Activated CD4-positive, CD25-positive, alpha-beta regulatory T cell treated with anti-CD3 and anti-CD28 coated beads, Interleukin-2, amount 50 U/mL, for 72 hours (primary cell): ENCODE results near the gene TTI1.
"Not testable (repeated sequence)": the region's sequence is repeated elsewhere in the genome, so short reads cannot be mapped to it uniquely, and the experiment has no call there.

ENCODE experiments used
- DNase-seq: peaks from one replicate; pipeline ENCODE4 v3.0.0; 2021

Gene TTI1

DNA sequence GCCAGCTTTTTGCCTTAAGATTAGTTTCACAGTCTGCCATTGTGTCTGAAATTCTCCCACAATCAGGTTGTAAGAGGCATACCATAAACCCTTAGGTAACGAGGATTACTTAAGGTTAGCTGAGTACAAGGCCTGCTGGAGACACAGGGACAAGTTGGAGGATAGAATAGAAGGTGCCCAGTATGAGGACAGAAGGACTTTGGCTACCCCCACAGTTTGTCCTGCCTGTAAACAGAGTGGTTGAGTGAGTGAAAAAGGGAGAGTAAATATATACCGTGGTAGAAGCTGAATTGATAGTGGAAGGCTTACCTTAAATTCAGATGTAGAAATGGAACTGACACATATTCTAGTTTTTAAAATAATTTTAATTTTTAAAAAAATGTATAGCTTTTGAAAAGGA is 19.6 kb upstream of the TTI1 start:
- no peak for DNase-seq

DNA sequence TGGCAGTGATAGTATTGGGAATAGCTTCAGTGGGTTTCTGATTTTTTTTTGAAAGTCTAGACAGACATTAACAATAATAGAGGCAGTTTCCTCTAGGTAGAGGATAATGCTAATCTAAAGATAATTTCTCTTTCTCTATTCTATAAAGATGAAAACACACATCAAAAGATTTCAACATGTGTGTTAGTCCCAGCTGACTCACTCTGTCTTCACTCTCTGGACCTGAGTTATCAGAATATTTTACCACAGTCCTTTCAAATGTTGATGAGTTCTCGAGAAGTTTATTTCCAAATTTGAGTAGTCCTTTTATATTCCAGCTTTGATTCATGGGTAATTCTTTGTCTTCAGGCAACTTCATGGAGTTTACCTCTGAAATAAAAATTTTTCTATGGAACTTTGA is 17.4 kb upstream of the TTI1 start:
- DNase-seq, result no peak

DNA sequence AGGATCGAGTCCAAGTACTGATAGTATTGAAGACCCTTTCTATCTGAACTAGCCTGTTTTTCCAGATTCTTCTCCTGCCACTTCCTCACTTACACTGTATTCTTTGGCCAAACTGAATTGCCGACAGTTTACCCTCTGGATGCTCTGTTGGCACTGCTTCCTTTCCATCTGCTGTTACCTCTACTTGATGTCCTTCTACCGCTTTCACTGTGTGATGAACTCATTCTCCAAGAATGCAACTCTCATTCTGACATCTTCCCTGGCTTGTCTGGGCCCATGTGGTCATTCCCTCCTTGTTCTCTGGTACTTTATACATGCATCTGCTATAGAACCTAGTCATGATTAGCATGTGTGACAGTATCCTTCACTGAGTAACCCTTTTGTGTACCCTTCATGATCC is 16.5 kb upstream of the TTI1 start:
- DNase-seq, result no peak

DNA sequence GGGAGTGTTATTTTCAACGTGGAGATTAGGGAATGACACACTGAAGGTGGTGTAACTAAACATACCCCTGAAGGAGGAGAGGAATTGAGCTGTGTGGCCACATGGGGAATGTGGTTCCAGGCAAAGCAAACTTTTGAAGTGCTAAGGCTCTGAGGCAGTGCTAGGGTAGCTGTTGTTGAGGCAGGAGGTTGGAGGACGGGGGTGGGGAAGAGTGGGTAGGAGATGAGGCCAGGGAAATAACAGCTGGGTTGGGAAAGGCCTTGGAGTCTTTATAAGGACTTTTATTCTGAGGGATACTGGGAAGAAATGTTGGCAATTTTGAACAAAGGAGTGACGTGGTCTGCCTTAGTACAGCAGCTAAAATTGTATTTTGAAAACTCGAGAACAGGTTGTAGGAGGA is 13.3 kb upstream of the TTI1 start:
- DNase-seq, result no peak

DNA sequence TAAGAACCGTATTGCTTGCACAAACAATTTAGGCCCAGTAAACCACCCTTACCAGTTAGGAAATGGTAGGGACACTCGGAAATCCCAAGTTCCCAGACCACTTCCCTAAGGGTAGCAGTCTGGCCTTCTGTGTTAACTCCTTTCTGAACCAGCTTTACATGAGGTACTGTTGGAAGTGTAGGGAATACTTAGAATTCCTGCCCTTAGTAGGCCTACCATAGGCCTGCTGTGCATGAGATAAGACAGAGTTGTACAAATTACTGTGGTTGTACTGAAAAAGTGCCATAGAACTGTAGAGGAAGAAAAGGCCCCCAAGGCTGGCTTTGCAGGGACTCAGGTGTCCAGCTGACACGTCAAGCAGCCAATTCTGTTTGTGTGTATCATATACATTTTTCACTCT is 11.4 kb upstream of the TTI1 start:
- DNase-seq, result no peak

DNA sequence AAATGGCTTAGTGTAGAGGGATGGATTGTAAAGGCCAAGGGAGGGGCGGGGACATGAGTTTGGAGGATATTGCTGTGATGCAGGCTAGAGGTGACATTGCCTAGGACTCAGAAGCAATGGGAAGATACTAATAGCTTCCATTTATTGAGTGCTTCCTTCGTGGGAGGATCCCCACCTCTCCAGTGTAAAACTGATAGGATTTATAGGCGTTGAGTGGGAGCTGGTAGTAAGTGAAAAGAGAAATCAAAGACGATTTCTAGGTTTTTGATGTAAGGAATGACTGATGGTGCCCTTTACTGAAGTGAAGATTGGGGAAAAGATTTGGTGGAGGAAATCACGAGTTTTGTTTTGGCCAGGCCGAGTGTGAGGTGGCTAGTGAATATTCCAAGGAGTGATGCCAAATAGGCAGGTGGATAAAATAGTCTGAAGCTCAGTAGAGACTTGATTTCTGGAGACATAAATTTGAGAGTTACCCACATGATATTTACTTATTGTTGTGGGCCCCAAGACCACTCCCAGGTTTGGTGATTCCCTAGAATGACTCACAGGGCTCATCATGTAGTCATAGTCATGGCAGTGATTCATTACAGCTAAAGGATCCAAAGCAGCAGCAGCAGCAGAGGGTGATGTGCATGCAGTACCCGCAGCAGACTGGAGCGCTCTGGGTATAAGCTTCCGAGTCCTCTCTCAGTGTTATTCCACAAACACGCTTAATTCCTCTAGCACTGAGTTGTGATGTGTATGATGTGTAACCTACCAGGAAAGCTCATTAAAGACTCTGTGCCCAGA is 10.4 kb upstream of the TTI1 start:
- no peak for DNase-seq

DNA sequence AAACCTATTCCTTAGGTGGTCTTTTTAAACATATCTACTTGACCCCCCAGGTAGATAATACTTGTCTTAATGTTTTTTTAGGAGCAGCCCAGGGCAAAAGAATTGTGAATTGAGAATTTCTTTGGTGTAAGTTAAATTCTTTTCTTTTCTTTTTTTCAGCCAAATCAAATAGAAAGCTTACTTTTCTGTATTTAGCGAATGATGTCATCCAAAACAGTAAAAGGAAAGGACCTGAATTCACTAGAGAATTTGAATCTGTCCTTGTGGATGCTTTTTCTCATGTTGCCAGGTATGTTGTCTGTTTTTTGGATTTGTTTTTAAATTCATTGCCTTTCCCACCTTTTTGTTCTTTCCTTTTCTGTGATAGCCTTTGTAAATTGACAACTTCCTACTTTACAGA is 7.0 kb upstream of the TTI1 start:
- no peak for DNase-seq

DNA sequence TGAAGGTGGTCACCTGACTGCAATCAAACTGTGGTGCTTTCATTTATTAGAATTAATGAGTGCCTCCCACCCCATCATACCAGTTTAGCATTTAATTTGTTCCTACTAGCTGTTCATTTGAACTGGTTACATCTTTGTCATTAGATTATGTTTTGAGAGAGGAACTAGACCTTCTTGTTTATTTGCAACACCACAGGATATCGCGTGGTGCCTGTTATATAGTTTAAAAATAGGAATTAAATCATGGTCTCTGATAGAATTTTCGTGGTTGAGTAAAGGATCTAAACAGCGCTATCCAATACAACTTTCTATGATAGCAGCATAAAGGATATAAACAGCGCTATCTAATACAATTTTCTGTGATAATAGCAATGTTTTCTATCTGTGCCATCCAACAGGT is 3.1 kb upstream of the TTI1 start:
- no peak for DNase-seq

DNA sequence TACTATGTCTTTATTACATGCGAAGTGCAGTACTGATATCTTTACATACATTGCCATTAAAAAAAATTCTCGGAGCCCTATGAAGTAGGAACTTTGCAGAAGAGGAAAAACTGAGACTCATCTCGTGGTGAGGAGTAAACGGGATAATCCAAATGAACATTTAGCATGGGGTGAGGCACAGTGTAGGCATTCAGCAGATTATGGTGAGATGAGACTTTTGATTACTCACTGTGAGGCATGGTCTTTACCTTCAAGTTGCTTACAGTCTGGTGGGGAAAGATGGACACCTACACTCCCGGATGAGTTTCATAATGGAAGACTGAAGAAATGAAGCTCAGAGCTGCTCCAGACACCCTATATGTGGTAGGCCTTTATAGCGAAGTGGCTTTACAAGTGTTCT is 1.7 kb upstream of the TTI1 start:
- no peak for DNase-seq

DNA sequence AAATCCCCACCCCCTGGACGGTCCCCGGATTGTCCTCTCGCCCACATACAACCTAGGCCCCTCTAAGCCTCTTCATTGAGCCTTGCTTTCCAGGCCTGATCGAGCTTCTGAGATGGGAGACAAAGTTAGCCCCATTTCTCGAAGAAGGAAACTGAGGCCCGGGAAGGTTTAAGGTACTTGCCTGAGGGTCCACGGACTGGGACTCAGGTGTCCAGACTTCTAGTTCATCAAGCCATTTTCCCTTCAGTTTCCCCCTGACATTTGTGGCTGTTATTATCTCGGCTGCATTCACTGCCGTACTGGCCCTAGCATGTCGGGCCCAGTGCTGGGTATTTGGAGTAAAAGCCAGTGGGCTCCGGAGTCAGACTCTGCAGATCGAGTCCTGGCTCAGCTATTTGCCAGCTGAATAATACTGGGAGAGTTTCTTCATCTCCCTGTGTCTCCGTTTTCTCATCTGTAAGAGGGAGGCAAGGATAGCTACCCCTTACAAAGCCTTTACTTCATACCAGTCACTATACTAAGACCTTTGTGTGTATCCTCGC is 923 bp upstream of the TTI1 start:
- DNase-seq, result peak; percentile 29

DNA sequence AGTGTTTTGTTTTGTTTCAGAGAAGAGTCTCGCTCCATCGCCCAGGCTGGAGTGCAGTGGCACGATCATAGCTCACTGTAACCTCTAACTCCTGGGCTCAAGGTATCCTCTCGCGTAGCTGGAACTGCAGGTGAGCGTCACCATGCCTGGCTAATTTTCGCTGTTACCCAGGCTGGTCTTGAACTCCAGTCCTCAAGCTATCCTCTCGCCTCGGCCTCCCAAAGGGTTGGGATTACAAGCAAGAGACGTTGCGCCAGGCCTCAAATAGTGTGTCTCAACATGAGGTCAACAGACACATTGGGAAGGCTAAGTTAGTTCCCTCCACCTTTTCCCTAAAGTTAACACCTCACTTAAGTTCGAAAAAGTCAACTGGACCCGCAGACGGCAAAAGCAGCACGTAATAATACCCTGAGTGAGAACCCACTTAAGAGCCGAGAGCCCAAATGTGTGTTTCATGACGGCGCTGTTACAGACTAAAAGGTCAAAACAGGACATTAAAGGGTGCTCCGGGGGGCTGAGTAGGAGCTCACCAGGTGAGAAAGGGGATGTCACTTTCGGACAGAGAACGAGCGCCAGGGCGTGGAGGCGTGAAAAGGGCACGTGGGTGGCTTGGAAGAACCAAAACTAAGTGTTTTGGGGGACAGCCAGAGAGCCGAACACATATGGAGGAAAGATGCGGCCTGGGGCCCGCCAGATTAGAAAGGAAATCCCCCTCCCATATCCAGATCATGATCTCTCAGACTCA is 499 bp downstream of the TTI1 start:
- DNase-seq, result no peak

DNA sequence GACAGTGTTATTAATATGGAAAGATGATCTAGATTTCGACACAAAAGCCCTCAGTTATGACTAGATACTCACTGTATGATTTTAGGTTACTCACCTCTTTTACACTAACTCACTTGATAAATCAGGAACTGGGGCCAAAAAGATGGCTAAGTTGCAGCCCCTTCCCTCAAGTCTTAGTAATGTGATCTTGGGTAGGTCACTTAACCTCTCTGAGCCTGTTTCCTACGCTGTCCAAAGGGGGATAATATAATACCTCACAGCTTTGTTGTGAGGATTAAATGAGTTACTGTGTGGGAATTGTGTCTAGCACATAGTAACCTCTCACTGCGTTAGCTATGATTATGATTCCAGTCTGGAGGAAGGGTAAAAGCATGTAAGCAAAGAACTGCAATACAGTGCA is 1.3 kb downstream of the TTI1 start:
- no peak for DNase-seq

DNA sequence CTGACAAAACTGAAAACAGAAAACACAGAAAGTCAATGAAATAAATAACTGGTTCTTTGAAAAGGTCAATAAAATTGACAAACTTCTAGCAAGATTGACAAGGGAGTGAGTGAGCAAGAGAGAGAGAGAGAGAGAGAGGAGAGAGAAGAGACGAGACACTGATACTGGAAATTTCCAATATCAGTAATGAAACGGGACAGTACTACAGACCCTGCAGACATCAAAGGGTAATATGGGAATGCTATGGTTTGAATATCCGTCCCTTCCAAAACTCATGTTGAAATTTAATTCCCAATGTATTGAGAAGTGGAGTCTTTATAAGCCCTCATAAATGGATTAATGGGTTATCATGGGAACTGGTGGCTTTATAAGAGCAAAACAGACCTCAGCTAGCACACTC is 3.8 kb downstream of the TTI1 start:
- no peak for DNase-seq

DNA sequence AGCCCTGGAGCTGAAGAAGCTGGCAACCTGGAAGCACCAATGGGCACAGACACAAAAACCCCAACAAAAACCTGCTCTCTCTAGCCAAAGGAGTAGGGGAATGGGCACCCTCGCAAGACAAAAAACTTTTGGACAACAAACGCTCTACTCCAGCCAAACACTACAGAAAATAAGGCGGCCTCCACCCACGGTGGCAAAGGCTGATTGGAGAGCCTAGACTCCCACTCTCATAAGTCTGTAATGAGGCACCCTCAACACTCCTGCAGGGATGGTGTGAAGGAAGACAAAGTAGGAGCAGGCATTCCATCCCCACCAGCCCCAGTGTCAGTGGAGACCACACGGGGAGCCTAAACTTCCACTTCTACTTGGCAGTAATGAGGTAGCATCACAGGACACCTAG is 8.8 kb downstream of the TTI1 start:
- DNase-seq, result no peak

DNA sequence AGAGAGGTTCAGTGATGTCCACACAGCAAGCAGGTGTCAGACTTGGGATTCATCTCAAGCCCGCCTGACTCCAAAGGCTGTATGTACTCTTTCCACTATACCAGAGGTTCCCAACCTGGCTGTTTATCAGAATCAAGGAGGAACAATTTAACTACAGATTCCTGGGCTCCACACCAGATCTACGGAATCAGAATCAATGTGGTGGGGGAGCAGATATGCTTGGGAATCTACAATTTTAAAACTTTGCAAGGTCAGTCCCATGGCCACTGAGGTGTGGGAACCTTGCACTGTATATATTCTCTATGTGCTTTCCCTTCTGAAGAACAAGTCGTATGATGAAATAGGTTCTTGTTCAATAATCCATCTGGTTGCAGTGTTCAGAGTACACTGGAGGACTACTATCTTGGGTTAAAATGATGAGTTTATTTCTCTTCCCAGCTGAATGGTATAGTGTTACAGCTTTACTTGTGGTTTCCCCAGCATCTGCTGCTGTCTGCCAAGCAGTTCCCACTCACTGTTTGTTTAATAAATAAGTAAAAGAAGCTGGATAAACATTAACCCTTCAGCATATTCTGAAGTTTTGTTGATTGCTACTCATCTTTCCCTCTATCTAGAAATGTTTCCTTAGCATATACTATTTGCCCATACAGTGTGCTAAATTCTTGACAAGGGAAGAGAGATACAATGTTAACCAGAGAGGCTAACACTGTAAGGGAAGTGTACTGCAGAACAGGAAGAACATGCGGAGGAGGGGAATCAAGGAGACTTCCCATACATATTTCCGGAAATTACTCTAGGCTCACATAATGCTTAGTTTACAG is 9.9 kb downstream of the TTI1 start:
- no peak for DNase-seq

DNA sequence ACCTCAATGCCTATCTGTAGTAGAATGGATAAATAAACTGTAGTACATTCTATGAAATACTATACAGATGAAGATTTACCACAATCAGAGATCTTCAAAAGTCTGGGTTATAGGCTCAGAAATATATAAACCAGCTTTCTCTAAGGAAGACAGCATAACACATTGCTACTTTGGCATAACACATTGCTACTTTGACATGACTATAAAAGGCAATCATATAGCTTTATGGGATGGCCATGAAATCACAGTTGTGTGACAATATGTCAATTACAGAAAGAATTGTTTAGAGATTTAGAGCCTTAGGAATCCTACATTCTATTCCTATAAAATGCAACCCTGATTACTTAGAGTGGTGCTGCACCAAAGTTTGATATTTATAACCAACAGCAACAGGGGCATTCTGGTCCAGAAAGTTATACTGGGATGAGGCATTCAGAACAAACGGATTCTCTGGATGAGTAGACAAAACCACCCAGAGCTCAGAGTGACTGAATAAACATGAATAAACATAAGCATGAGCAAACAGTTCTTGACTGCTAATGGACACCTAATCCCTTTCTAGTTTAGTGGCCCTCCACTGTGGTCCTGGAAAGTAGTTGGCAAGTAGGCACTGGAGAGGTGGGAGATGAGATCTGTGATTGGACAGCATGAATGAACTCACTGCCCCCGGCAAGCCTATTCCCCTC is 12.0 kb downstream of the TTI1 start:
- DNase-seq, result no peak

DNA sequence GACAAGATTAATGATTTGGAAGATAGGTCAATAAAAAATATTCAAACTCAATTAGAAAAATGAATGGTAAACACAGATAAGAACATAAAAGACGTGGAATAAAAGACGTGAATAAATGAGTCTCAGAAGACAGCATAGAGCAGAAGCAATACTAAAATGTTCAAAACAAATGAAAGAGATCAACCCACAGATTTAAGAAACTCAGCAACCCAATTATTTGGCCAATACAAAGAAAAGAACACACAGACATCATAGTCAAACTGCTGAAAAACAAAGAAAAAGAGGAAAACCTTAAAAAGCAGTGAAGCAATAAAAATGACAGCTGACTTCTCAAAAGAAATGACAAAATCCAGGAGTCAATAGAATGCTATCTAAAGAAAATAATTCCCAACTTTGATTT is 14.9 kb downstream of the TTI1 start:
- no peak for DNase-seq

DNA sequence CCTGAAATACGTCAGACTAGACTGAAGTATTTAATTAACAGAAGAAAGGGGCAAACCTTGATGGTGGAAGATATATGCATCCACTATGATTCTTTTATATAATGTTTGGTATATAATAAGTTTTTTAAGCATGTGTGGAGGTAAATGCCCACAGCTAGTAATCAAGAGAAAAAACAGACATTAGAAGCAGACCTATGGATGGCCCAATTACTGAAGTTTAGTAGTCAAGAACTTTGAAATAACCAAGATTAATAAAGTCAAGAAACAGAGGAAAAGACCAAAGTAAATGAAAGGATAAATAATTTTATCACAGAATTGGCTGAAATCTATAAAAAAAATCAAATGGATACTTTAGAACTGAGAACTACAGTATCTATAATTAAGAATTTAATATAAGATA is 15.3 kb downstream of the TTI1 start:
- no peak for DNase-seq

DNA sequence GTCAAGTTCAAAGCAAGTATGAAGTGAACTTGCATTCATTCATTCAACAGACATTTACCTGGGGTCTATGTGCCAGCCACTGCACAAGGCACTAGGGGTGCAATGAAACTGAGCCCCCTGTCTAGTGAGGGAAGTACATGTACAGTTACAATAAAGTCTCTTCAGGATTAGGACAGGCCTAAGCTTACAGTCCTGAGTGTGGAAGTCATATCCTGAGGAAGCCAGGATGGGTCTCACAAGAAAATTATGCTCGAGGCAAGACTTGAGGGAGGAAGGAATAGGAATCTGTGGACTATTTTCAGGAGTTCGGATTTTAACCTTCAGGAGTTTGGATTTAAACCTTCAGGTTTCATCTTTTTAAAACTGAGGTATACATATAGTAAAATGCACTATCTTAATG is 19.4 kb downstream of the TTI1 start:
- no peak for DNase-seq

DNA sequence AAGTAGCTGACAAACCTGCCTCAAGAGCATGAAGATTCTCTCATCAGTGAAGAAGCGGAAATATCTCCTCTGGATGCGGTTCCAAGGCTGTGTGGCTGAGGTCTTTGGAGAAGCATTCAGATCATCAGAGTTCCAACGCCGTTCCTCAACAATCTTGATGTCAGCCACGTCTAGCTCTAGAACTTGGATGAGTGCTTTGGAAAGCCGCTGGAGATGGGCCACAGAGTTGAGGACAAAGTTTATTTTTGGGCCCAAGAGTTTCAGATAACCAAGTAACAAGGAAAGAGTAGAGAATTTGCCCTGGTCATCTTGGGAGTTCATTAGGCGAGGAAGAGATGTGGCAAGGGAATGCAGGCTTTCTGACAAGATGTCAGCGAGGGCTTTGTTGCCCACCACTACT is 20.9 kb downstream of the TTI1 start:
- no peak for DNase-seq

DNA sequence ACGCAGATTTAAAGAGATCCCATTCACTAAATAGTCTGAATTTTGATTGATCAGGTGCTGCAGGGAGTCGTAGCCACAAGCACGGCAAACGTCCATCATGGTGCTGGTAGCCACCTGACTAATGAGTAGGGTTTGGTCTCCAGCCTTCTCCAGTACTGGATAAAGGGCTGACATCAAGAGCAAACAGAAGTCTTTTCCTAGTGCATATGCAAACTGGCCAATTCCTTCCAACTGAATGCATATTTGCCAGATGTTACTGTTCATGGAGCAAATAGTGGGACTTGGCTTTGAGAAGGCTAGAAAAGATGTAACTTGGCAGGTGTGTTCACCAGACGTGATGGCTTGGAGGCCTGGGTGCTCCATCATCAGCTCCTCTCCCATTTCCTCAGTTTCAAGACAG is 21.6 kb downstream of the TTI1 start:
- DNase-seq, result no peak

DNA sequence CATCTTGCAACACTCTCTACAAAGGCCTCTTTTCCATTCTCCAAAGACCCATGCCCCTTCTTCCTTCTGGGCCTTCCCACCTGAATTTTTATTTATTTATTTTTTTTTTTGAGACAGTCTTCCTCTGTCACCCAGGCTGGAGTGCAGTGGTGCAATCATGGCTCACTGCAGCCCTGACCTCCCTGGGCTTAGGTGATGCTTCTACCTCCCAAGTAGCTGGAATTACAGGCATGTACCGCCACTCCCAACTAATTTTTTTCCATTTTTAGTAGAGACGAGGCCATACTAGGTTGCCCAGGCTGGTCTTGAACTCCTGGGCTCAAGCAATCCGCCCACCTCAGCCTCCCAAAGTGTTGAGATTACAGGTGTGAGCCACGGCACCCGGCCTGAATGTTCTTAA is 23.8 kb downstream of the TTI1 start:
- DNase-seq, result not testable (repeated sequence)
